Stimulated activated CD4-positive, alpha-beta T cell treated with anti-CD3 and anti-CD28 coated beads, Interleukin-15, amount 100 ng/mL, for 24 hours (primary cell): ENCODE measurements around the gene VRK1.

Experiments
- DNase-seq: peaks from one replicate; pipeline ENCODE4 v3.0.0-alpha.2; 2020

The VRK1 gene

GRCh38 chr14:96928779-96929380, 131.7 kb downstream of the VRK1 start:
- no peak for DNase-seq

- DNase-seq = no peak
Measured at GRCh38 chr14:96929950-96930349, 132.8 kb downstream of the VRK1 start.

GRCh38 chr14:96930526-96930925, 133.3 kb downstream of the VRK1 start:
- no peak for DNase-seq
